GM19452 (cell line): Measurements from ENCODE around the gene MUL1.

Source experiments
- ATAC-seq: cut with Tn5 transposase; IDR thresholded peaks from one replicate; pipeline ENCODE4 v1.9.1; 2021; ENCODE audit not compliant: unreplicated experiment

MUL1 gene

DNA sequence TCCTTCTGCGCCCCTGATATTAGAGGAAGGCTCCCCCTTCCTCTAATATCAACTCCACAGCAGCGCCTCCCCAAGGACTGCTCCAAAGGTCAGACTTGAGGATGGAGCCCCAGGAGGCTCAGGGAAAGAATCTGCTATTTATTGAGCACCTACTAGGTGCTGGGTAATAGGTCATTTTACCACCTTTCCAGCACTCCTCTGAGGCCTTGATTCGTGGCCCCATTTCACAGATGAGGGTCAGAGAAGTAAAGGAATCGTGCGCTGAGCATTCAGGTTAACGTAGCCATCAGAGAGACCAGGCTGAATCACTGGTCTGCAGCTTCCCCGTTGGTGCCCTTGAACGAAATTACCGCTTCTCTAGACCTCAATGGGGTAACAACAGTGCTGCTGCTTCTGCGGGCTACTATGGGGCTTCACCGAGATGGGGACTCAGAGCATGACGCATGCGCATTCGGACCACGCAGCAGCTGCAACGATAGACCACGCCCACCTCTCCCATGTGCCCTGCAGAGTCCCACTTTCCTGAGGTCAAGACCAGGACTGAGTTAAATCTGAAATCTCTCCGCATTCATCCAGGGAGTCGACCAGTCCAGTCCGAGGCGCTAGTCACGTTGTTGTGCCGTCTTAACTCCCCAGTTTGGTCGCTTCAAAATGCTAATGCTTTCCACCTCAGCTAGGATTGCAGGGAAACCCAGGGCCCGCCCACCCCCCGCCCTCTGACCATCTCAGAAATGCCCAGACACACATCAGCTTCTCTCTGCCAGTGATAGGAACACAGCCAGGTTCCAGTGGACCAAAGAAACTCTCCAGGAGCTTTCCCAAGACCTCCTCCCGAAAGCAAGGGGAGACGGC lies 34.9 kb downstream of the MUL1 start:
- no peak for ATAC-seq

- no peak for ATAC-seq
Measured at GRCh38 chr1:20472121-20472520, 35.8 kb downstream of the MUL1 start.

GRCh38 chr1:20470194-20470593 lies 37.8 kb downstream of the MUL1 start:
- ATAC-seq, result no peak

DNA sequence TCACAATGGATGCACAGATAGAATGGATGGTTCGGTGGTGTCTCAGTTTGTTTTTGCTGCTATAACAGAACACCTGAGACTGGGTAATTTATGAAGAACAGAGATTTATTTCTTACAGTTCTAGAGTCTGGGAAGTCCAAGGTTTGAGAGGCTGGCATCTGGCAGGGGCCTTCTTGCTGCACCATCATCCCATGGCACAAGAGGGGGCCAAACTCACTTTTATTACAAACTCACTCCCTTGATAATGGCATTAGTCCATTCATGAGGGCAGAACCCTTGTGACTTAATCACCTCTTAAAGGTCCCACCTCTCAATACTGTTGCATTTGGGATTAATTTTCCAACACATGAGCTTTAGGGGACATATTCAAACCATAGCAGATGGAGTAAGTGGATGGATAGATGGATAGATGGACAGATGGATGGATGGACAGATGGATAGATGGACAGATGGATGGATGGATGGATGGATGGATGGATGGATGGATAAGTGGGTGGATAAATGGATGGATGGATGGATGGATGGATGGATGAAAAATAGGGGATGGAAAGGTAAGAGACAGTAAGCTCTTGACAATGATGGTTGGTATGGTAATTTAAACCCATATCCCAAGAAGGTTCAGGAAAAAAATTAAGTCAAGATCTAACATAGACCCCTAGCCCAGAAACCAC lies 38.4 kb downstream of the MUL1 start:
- ATAC-seq, result no peak

GRCh38 chr1:20466273-20466672 lies 41.7 kb downstream of the MUL1 start:
- no peak for ATAC-seq

GRCh38 chr1:20465187-20465586 lies 42.8 kb downstream of the MUL1 start:
- ATAC-seq, result no peak

- ATAC-seq, result no peak
Measured at GRCh38 chr1:20463502-20463901, 44.4 kb downstream of the MUL1 start.

GRCh38 chr1:20462397-20462796 lies 45.6 kb downstream of the MUL1 start:
- ATAC-seq, result no peak

DNA sequence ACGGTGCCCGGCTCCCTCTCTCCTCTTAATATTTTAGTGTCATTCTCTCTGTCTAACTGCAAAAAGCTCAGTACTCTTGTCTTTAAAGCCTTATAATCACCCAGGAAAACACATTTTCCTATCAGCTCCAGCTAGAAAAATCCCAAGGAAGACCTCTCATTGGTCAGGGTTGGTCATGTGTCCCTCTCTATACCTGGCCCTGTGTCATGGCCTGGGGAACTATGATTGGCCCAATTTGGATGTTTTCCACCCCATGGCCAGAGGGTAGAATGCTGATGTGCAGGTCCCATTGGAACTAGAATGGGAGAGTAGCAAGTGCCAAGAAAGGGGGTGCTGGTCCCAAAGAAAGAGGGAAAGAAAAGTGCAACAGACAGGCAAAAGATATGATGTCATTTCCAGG lies 49.2 kb downstream of the MUL1 start:
- ATAC-seq, result no peak

DNA sequence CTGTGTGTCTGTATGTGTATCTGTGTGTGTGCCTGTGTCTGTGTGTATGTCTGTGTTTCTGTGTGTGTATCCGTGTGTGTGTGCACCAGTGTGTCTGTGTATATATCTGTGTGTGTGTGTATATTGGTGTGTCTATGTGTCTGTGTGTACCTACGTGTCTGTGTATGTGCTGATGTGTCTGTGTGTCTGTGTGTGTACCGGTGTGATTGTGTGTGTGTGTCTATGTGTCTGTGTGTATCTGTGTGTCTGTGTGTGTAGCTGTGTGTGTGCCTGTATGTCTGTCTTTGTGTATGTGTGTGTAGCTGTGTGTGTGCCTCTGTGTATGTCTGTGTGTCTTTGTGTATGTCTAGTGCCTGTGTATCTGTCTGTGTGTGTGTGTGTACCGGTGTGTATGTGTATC lies 53.9 kb downstream of the MUL1 start:
- no peak for ATAC-seq

DNA sequence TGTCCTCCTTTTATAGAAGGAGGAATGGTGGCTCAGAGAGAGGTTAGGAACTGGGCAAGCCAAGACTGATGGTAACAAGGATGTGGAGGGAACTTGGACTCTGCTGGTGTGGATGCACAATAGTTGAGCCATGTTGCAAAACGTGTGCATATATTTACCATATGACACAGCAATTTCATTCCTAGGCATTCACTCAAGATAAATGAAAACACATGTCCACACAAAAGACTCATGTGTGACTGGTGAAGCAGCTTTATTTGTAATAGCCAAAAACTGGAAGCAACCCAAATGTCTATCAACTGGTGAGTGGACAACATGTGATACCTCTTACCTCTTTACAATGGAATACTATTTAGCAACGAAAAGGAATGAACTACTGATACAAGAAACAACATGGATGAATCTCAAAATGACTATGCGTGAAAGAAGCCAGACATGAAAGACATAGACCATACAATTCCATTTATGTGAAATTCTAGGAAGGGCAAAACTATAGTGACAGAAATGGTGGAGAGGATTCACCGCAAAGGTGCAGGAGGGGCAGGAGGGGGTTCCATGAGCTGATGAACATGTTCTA lies 58.1 kb downstream of the MUL1 start:
- no peak for ATAC-seq
